B cell (primary cell): ENCODE results near the gene POU2F3. TPM values are rescaled to one million over a fixed set of nuclear protein-coding genes. Genes with fewer than 3 reads are reported as not detected.

ENCODE experiments used
- ATAC-seq: fragments of 200-7000 bp; cut with Tn5 transposase; one replicate; pipeline ENCODE4 v1.10.0; 2021; ENCODE audit warnings: low read depth, mild to moderate bottlenecking, moderate number of reproducible peaks, moderate library complexity
- CTCF ChIA-PET: fragments of 350-600 bp; sonication (Branson Sonifier 250); formaldehyde crosslinking; loops from one replicate; lab custom pipeline; 2021; ENCODE audit warnings: antibody characterized with exemption, inconsistent platforms; lab: Charles Lee
- POLR2A ChIA-PET: fragments of 350-600 bp; sonication (Branson Sonifier 250); formaldehyde crosslinking; loops from one replicate; lab custom pipeline; 2021; ENCODE audit warnings: antibody characterized with exemption; lab: Charles Lee
- DNase-seq: peaks from one replicate; pipeline ENCODE4 v3.0.0; 2013
- H2AFZ ChIP-seq: 2 replicates; pipeline ENCODE4 v1.6.1; 2012; ENCODE audit warnings: mild to moderate bottlenecking, low read depth, low read length; ENCODE audit not compliant: insufficient read depth, poor library complexity, severe bottlenecking
- H3K27ac ChIP-seq, 2 donors: 1 replicate in 1 of 2; 2 replicates in 1 of 2; pipeline ENCODE4 v1.5.1; 2012 to 2013; ENCODE audit warnings: low read length in 2 of 2, mild to moderate bottlenecking in 2 of 2, moderate library complexity in 1 of 2
- H3K27me3 ChIP-seq, 4 experiments: fragments of 200-600 bp in 1 of 4; sonication (generic) in 1 of 4; replicated peaks in 1 of 4; 1 replicate in 2 of 4; 2 replicates in 2 of 4; pipeline versions ENCODE4 v1.6.1 to v1.7.0; 2013 to 2016; ENCODE audit warnings: low read length in 3 of 4, mild to moderate bottlenecking in 2 of 4, mixed read lengths in 1 of 4, moderate library complexity in 1 of 4; ENCODE audit not compliant: insufficient read depth in 4 of 4, control insufficient read depth in 3 of 4; ENCODE audit errors: control extremely low read depth in 1 of 4
- H3K36me3 ChIP-seq, 2 experiments: replicated peaks in 1 of 2; 1 replicate in 1 of 2; 2 replicates in 1 of 2; pipeline versions ENCODE4 v1.6.1 to v1.7.1; 2013; ENCODE audit warnings: low read length in 1 of 2; ENCODE audit not compliant: insufficient read depth in 2 of 2, control insufficient read depth in 1 of 2; ENCODE audit errors: control extremely low read depth in 1 of 2, extremely low read depth in 1 of 2
- H3K4me1 ChIP-seq, 2 donors: fragments of 200-600 bp in 1 of 2; sonication (generic) in 1 of 2; 1 replicate in 1 of 2; 2 replicates in 1 of 2; pipeline versions ENCODE4 v1.5.1 to v1.6.1; 2013 to 2017; ENCODE audit warnings: low read length in 2 of 2; ENCODE audit not compliant: control insufficient read depth in 2 of 2, insufficient read depth in 2 of 2
- H3K4me2 ChIP-seq: replicated peaks from 2 replicates; pipeline ENCODE3; 2012; ENCODE audit warnings: mild to moderate bottlenecking, low read depth, low read length; ENCODE audit not compliant: poor library complexity, severe bottlenecking
- H3K4me3 ChIP-seq, 5 experiments: fragments of 200-600 bp in 1 of 5; sonication (generic) in 1 of 5; 1 replicate in 3 of 5; 2 replicates in 2 of 5; pipeline versions ENCODE4 v1.5.1 to v1.7.0; 2011 to 2016; ENCODE audit warnings: low read length in 4 of 5, mild to moderate bottlenecking in 4 of 5, low read depth in 2 of 5, control low read depth in 1 of 5, moderate library complexity in 1 of 5; ENCODE audit not compliant: insufficient read depth in 1 of 5; ENCODE audit errors: control extremely low read depth in 1 of 5, extremely low read depth in 1 of 5
- H3K79me2 ChIP-seq: fragments of 200-600 bp; sonication (generic); one replicate; pipeline ENCODE4 v1.6.0; 2016; ENCODE audit warnings: low read length; ENCODE audit not compliant: control insufficient read depth, insufficient read depth
- H3K9ac ChIP-seq: fragments of 200-600 bp; sonication (generic); 2 replicates; pipeline ENCODE4 v1.6.1; 2017; ENCODE audit warnings: mild to moderate bottlenecking, low read length, moderate library complexity
- H3K9me3 ChIP-seq, 3 donors: one replicate each; pipeline versions ENCODE4 v1.6.1 to v1.7.1; 2013; ENCODE audit warnings: low read length in 2 of 3; ENCODE audit not compliant: control insufficient read depth in 2 of 3, insufficient read depth in 1 of 3; ENCODE audit errors: control extremely low read depth in 1 of 3
- H4K20me1 ChIP-seq: 2 replicates; pipeline ENCODE4 v1.6.0; 2012; ENCODE audit warnings: mild to moderate bottlenecking, low read length; ENCODE audit not compliant: insufficient read depth, control insufficient read depth, poor library complexity, severe bottlenecking
- H3K27ac Mint-ChIP-seq: one replicate; pipeline ENCODE4 v1.8.0; 2021; ENCODE audit warnings: mixed read lengths
- H3K27me3 Mint-ChIP-seq: one replicate; pipeline ENCODE4 v1.8.0; 2021; ENCODE audit warnings: mixed read lengths
- H3K4me1 Mint-ChIP-seq: one replicate; pipeline ENCODE4 v1.8.0; 2021; ENCODE audit warnings: mixed read lengths
- H3K4me3 Mint-ChIP-seq: one replicate; pipeline ENCODE4 v1.8.0; 2021; ENCODE audit warnings: mixed read lengths
- H3K9me3 Mint-ChIP-seq: one replicate; pipeline ENCODE4 v1.8.0; 2022; ENCODE audit warnings: mixed read lengths; ENCODE audit not compliant: insufficient read depth
- CTCF ChIP-seq: fragments of 200-600 bp; IDR thresholded peaks from one replicate; pipeline ENCODE4 v1.8.0; 2022; ENCODE audit warnings: antibody characterized with exemption, mild to moderate bottlenecking
- EZH2 ChIP-seq: IDR thresholded peaks from 2 replicates; pipeline ENCODE4 v1.6.1; 2012; ENCODE audit warnings: borderline replicate concordance, low read depth, mild to moderate bottlenecking, moderate library complexity, low read length; ENCODE audit not compliant: insufficient read depth, poor library complexity, severe bottlenecking
- WGBS: methylation state at CpG from one replicate; pipeline ENCODE4 v1.1.5; 2013; ENCODE audit warnings: missing lambda C conversion rate; ENCODE audit not compliant: insufficient coverage; 5-methylcytosine and 5-hydroxymethylcytosine counted together
- intact Hi-C: fragments of 100-400 bp; cut with micrococcal nuclease; formaldehyde crosslinking; loops from one replicate; pipeline ENCODE4 v1.10.0; 2022
- polyA plus RNA-seq: library from polyadenylated mRNA; depleted of rRNA; stranded (reverse); fragments of >200 nt; gene quantifications from 2 replicates; pipeline ENCODE4 v1.2.3, GENCODE V29; 2012
- total RNA-seq, 2 donors: library from RNA; stranded (reverse); fragments of 120-200 nt in 1 of 2; gene quantifications; 1 replicate in 1 of 2; 2 replicates in 1 of 2; pipeline versions ENCODE4 v1.2.3 to v1.2.4, GENCODE V29; 2013 to 2022

POU2F3 gene
- total and polyA plus RNA-seq, 2 donors (not counting 1 experiment from before 2014, with no cell fraction given) = not detected

DNA sequence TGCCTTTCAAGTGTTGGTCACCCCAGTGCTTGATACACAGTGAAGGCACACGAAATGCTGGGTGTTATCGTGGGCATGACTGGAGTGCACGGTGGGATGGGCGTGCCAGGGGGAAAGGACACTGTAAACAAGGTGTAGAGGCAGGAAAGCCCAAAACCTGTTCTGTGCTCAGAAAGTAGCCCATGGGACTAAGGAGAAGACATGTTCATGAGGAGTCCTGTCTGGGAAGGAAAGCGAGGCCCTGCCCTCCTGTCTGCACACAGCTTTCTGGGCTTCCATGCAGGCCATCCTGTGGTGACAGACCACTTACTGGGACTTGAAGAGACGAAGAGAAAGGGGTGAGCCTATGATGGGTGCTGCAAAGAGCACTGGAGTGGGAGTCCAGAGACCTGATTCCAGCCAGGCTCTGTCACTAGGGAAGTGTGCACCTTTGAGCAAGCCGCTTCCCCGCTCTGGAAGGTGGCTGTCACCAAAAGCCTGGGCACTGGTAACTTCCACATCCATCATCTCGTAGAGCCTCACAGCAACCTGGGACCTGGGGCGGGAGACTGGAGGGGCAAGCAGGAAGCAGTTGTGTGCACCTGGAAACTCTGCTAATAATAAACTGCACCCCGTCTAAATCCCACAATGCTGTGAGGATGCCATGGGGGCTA, 846 bp upstream of the POU2F3 start:
- intact Hi-C loops = no loop called here
- Histone ChIP-seq H3K9ac (no peak overlapping the region), H2AFZ (no peak overlapping the region), H4K20me1 (no peaks in the 10 kb centered on the region), H3K4me1 (no peaks in the 10 kb centered on the region), H3K27me3 (peaks cover 0 to 52% (median 10%) of the 10 kb centered on the region in 4 experiments), H3K4me3 (no peak overlapping the region), H3K4me2 (no peak overlapping the region), H3K9me3 (peaks cover 0 to 3% (median 0%) of the 10 kb centered on the region in 3 donors), H3K79me2 (no peaks in the 10 kb centered on the region), H3K27ac (no peak overlapping the region), H3K36me3 (no peaks in the 10 kb centered on the region)
- H3K9me3 Mint-ChIP-seq = no peaks in the 10 kb centered on the region
- no peak for DNase-seq
- no peaks in the 10 kb centered on the region for H3K4me1 Mint-ChIP-seq
- no peak for TF ChIP-seq CTCF
- 88% methylated on average over 9 of the region's 11 CpGs for WGBS
- H3K27ac Mint-ChIP-seq = no peak overlapping the region
- no peak overlapping the region for H3K4me3 Mint-ChIP-seq
- POLR2A ChIA-PET = no interaction called here
- peaks cover 66% of the 10 kb centered on the region for H3K27me3 Mint-ChIP-seq
- CTCF ChIA-PET = no interaction called here
- no peak for ATAC-seq

DNA sequence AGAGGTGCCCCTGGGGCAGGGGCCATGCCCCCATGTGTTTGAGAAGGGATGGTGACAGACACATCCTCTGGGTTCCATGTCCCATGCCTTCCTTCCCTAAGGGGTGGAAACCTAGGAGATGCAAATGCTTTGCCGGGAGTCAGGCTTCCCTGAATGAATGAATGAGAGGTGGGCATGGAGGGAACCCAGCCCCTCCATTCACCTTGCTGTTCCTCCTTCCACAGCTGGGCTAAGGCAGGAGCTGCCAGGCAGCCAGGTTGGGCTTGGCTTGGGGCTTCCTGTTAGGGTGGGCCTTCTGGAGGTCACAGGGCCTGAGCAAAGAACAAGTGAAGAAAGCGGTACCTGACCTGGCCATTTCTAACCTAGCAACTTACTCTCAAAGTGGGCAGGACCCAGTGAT, 926 bp downstream of the POU2F3 start:
- Histone ChIP-seq H3K36me3 (no peaks in the 10 kb centered on the region), H3K4me3 (no peak overlapping the region), H3K27ac (no peak overlapping the region), H3K79me2 (no peaks in the 10 kb centered on the region), H3K27me3 (peaks cover 0 to 42% (median 11%) of the 10 kb centered on the region in 4 experiments), H2AFZ (no peak overlapping the region), H3K9ac (no peak overlapping the region), H3K4me2 (no peak overlapping the region), H3K4me1 (no peaks in the 10 kb centered on the region), H3K9me3 (peaks cover 0 to 3% (median 0%) of the 10 kb centered on the region in 3 donors), H4K20me1 (no peaks in the 10 kb centered on the region)
- DNase-seq (no peak), ATAC-seq (no peak)
- ChIA-PET CTCF (no interaction called here), POLR2A (no interaction called here)
- no CpG with 5 or more reads among the region's 2 CpGs for WGBS
- H3K27me3 Mint-ChIP-seq = peaks cover 59% of the 10 kb centered on the region
- H3K4me3 Mint-ChIP-seq = no peak overlapping the region
- intact Hi-C loops = no loop called here
- no peaks in the 10 kb centered on the region for H3K4me1 Mint-ChIP-seq
- no peak overlapping the region for H3K27ac Mint-ChIP-seq
- TF ChIP-seq CTCF = no peak
- TF ChIP-seq EZH2 = no peak
- H3K9me3 Mint-ChIP-seq = no peaks in the 10 kb centered on the region
